H9 (cell line): ENCODE data around the gene ZMYND8. TPM values are rescaled to one million over a fixed set of nuclear protein-coding genes. Genes with fewer than 3 reads are reported as not detected.

ENCODE experiments used
- DNase-seq: peaks from one replicate; pipeline ENCODE4 v3.0.0-alpha.2; 2017
- H2AFZ ChIP-seq: one replicate; pipeline ENCODE4 v1.6.1; 2013; ENCODE audit warnings: mild to moderate bottlenecking, low read length, control low read depth, moderate library complexity
- H2AK5ac ChIP-seq: 2 replicates; pipeline ENCODE4 v1.6.1; 2013; ENCODE audit warnings: low read length, control low read depth, mixed read lengths; ENCODE audit not compliant: insufficient read length
- H2BK120ac ChIP-seq: one replicate; pipeline ENCODE4 v1.6.1; 2013; ENCODE audit warnings: low read depth, mild to moderate bottlenecking, low read length, control low read depth, inconsistent platforms; ENCODE audit not compliant: poor library complexity, severe bottlenecking
- H2BK12ac ChIP-seq: 2 replicates; pipeline ENCODE4 v1.6.1; 2013; ENCODE audit warnings: low read length, control low read depth, mixed read lengths, low read depth; ENCODE audit not compliant: insufficient read length
- H2BK15ac ChIP-seq: 2 replicates; pipeline ENCODE4 v1.6.1; 2013; ENCODE audit warnings: low read depth, low read length, control low read depth
- H2BK20ac ChIP-seq: one replicate; pipeline ENCODE4 v1.6.1; 2013; ENCODE audit warnings: low read depth, mild to moderate bottlenecking, low read length, control low read depth, inconsistent platforms; ENCODE audit not compliant: poor library complexity, severe bottlenecking
- H2BK5ac ChIP-seq: 2 replicates; pipeline ENCODE4 v1.6.1; 2013; ENCODE audit warnings: low read length, control low read depth, mixed read lengths; ENCODE audit not compliant: insufficient read length
- H3K14ac ChIP-seq: 2 replicates; pipeline ENCODE4 v1.6.1; 2013; ENCODE audit warnings: low read length, control low read depth; ENCODE audit not compliant: insufficient read depth
- H3K18ac ChIP-seq: 2 replicates; pipeline ENCODE4 v1.6.1; 2013; ENCODE audit warnings: low read depth, mild to moderate bottlenecking, mixed read lengths, low read length, control low read depth; ENCODE audit not compliant: insufficient read length
- H3K23ac ChIP-seq: 2 replicates; pipeline ENCODE4 v1.6.1; 2013; ENCODE audit warnings: low read length, control low read depth, mixed read lengths, low read depth; ENCODE audit not compliant: insufficient read length
- H3K23me2 ChIP-seq: 2 replicates; pipeline ENCODE4 v1.6.1; 2013; ENCODE audit warnings: low read depth, mild to moderate bottlenecking, mixed read lengths, low read length, control low read depth; ENCODE audit not compliant: insufficient read length, poor library complexity, severe bottlenecking
- H3K27ac ChIP-seq: 2 replicates; pipeline ENCODE4 v1.5.1; 2013; ENCODE audit warnings: low read length, control low read depth, mixed read lengths, low read depth; ENCODE audit not compliant: insufficient read length
- H3K27me3 ChIP-seq: 2 replicates; pipeline ENCODE4 v1.6.1; 2013; ENCODE audit warnings: low read length, control low read depth, inconsistent platforms; ENCODE audit not compliant: insufficient read depth
- H3K4ac ChIP-seq: 2 replicates; pipeline ENCODE4 v1.6.1; 2013; ENCODE audit warnings: low read depth, mild to moderate bottlenecking, control low read depth, inconsistent platforms, low read length, moderate library complexity
- H3K4me1 ChIP-seq: 2 replicates; pipeline ENCODE4 v1.6.1; 2013; ENCODE audit warnings: low read length, control low read depth, inconsistent platforms; ENCODE audit not compliant: insufficient read depth
- H3K4me2 ChIP-seq: 2 replicates; pipeline ENCODE4 v1.6.1; 2013; ENCODE audit warnings: low read length, control low read depth, mixed read lengths; ENCODE audit not compliant: insufficient read length, insufficient read depth
- H3K56ac ChIP-seq: 2 replicates; pipeline ENCODE4 v1.6.1; 2013; ENCODE audit warnings: low read depth, mild to moderate bottlenecking, mixed read lengths, low read length, control low read depth; ENCODE audit not compliant: insufficient read length
- H3K79me1 ChIP-seq: 2 replicates; pipeline ENCODE4 v1.6.1; 2013; ENCODE audit warnings: low read depth, mild to moderate bottlenecking, moderate library complexity, low read length, control low read depth, inconsistent platforms; ENCODE audit not compliant: insufficient read depth, poor library complexity, severe bottlenecking
- H3K79me2 ChIP-seq: 2 replicates; pipeline ENCODE4 v1.6.1; 2013; ENCODE audit warnings: low read length, control low read depth, inconsistent platforms; ENCODE audit not compliant: insufficient read depth
- H3K9ac ChIP-seq: 2 replicates; pipeline ENCODE4 v1.6.1; 2013; ENCODE audit warnings: low read length, control low read depth, mixed read lengths; ENCODE audit not compliant: insufficient read length; ENCODE audit errors: extremely low read depth
- H3K9me3 ChIP-seq: one replicate; pipeline ENCODE4 v1.6.1; 2013; ENCODE audit warnings: low read depth, low read length, inconsistent platforms; ENCODE audit not compliant: control insufficient read depth
- H3T11ph ChIP-seq: one replicate; pipeline ENCODE4 v1.6.1; 2013; ENCODE audit warnings: mild to moderate bottlenecking, low read length, control low read depth, inconsistent platforms
- H4K20me1 ChIP-seq: one replicate; pipeline ENCODE4 v1.6.1; 2013; ENCODE audit not compliant: control insufficient read depth, insufficient read length, insufficient read depth
- H4K5ac ChIP-seq: 2 replicates; pipeline ENCODE4 v1.6.1; 2013; ENCODE audit warnings: low read depth, mild to moderate bottlenecking, mixed read lengths, low read length, control low read depth; ENCODE audit not compliant: insufficient read length
- H4K8ac ChIP-seq: replicated peaks from 2 replicates; pipeline ENCODE4 v1.6.1; 2013; ENCODE audit warnings: low read length, control low read depth, mixed read lengths, low read depth; ENCODE audit not compliant: insufficient read length
- H4K91ac ChIP-seq: 2 replicates; pipeline ENCODE4 v1.6.1; 2013; ENCODE audit warnings: low read depth, mild to moderate bottlenecking, moderate library complexity, mixed read lengths, low read length, control low read depth; ENCODE audit not compliant: insufficient read length
- H3K27ac Mint-ChIP-seq, 3 experiments: 2 replicates in 2 of 3; 3 replicates in 1 of 3; pipeline ENCODE4 v1.8.0; 2020 to 2021; ENCODE audit warnings: mixed read lengths in 3 of 3, mild to moderate bottlenecking in 1 of 3, moderate library complexity in 1 of 3
- H3K27me3 Mint-ChIP-seq: 2 replicates; pipeline ENCODE4 v1.8.0; 2021; ENCODE audit warnings: low read depth, mild to moderate bottlenecking, moderate library complexity, mixed read lengths
- H3K36me3 Mint-ChIP-seq, 3 experiments: 2 replicates in 2 of 3; 3 replicates in 1 of 3; pipeline ENCODE4 v1.8.0; 2020 to 2021; ENCODE audit warnings: low read depth in 3 of 3, mixed read lengths in 3 of 3; ENCODE audit not compliant: insufficient read depth in 1 of 3
- H3K4me1 Mint-ChIP-seq, 2 experiments: 2 replicates each; pipeline ENCODE4 v1.8.0; 2020; ENCODE audit warnings: mixed read lengths in 2 of 2
- H3K4me3 Mint-ChIP-seq, 2 experiments: 2 replicates in 1 of 2; 3 replicates in 1 of 2; pipeline ENCODE4 v1.8.0; 2020 to 2021; ENCODE audit warnings: mild to moderate bottlenecking in 2 of 2, mixed read lengths in 2 of 2, moderate library complexity in 1 of 2
- H3K9me3 Mint-ChIP-seq, 2 experiments: 2 replicates in 1 of 2; 3 replicates in 1 of 2; pipeline ENCODE4 v1.8.0; 2020; ENCODE audit warnings: mild to moderate bottlenecking in 2 of 2, mixed read lengths in 2 of 2, moderate library complexity in 1 of 2
- CTCF ChIP-seq: fragments of 200-600 bp; sonication (generic); conservative IDR thresholded peaks from 3 replicates; pipeline ENCODE4 v1.8.0; 2021; ENCODE audit warnings: antibody characterized with exemption, mild to moderate bottlenecking
- WGBS: extraction: QIAGEN DNeasy Blood & Tissue Kit; methylation state at CpG from one replicate; pipeline ENCODE4 v1.1.7; 2013; ENCODE audit warnings: missing lambda C conversion rate, low lambda C conversion rate, mixed read lengths; ENCODE audit not compliant: insufficient read length; ENCODE audit errors: extremely low coverage; 5-methylcytosine and 5-hydroxymethylcytosine counted together
- total RNA-seq: library from RNA; stranded (reverse); gene quantifications from 2 replicates; pipeline ENCODE4 v1.2.1, GENCODE V29; 2021

The ZMYND8 gene
- total RNA-seq, 1 experiment from 2014 or later: 158 TPM

- no peak overlapping the region for H2BK20ac ChIP-seq
Measured at GRCh38 chr20:47253872-47254271, 102.6 kb downstream of the ZMYND8 start.

More at GRCh38 chr20:47253872-47254271, 102.6 kb downstream of the ZMYND8 start:
- H3K27ac ChIP-seq: no peak overlapping the region
- no peak overlapping the region for H2AK5ac ChIP-seq
- H3K56ac ChIP-seq: no peak overlapping the region
- no peak overlapping the region for H2BK15ac ChIP-seq
- no peak overlapping the region for H4K8ac ChIP-seq
- Mint-ChIP-seq H3K9me3 (no peaks in the 10 kb centered on the region), H3K27me3 (no peaks in the 10 kb centered on the region), H3K4me3 (no peak overlapping the region), H3K27ac (peak overlapping the region; percentile 68 to 81 (median 72); a peak in 5 of 7 replicates), H3K36me3 (peaks cover 33 to 82% (median 82%) of the 10 kb centered on the region in 3 experiments), H3K4me1 (peaks cover 0 to 3% of the 10 kb centered on the region in 2 experiments; a peak in 1 of 4 replicates)
- H3K23ac ChIP-seq: no peak overlapping the region
- no peaks in the 10 kb centered on the region for H4K20me1 ChIP-seq
- H2AFZ ChIP-seq: no peak overlapping the region
- H4K91ac ChIP-seq: no peak overlapping the region
- no peak overlapping the region for H3K9ac ChIP-seq
- H2BK12ac ChIP-seq: no peak overlapping the region
- H2BK5ac ChIP-seq: no peak overlapping the region
- H3K4me2 ChIP-seq: no peak overlapping the region
- no peak overlapping the region for H2BK120ac ChIP-seq
- no peak overlapping the region for H3K4ac ChIP-seq
- H3K14ac ChIP-seq: no peak overlapping the region
- no peak for DNase-seq
- no peak overlapping the region for H3T11ph ChIP-seq
- H3K4me1 ChIP-seq: no peaks in the 10 kb centered on the region
- H3K23me2 ChIP-seq: no peaks in the 10 kb centered on the region
- no peak overlapping the region for H3K18ac ChIP-seq
- peaks cover 9% of the 10 kb centered on the region for H3K79me1 ChIP-seq
- H3K79me2 ChIP-seq: no peaks in the 10 kb centered on the region; the same call in 1 of the 2 replicates
- H3K9me3 ChIP-seq: no peaks in the 10 kb centered on the region
- no peak overlapping the region for H4K5ac ChIP-seq
- WGBS: no CpG with 5 or more reads among the region's 6 CpGs
- H3K27me3 ChIP-seq: no peaks in the 10 kb centered on the region
- TF ChIP-seq CTCF: no peak
